ENCODE measurements around the gene COL17A1. TPM values are rescaled to one million over a fixed set of nuclear protein-coding genes. Genes with fewer than 3 reads are reported as not detected.

Gene COL17A1
- total RNA-seq, 4 donors from 2014 or later, result under 0.01 to 2.9 (median 0.98) TPM; not detected in 1

DNA sequence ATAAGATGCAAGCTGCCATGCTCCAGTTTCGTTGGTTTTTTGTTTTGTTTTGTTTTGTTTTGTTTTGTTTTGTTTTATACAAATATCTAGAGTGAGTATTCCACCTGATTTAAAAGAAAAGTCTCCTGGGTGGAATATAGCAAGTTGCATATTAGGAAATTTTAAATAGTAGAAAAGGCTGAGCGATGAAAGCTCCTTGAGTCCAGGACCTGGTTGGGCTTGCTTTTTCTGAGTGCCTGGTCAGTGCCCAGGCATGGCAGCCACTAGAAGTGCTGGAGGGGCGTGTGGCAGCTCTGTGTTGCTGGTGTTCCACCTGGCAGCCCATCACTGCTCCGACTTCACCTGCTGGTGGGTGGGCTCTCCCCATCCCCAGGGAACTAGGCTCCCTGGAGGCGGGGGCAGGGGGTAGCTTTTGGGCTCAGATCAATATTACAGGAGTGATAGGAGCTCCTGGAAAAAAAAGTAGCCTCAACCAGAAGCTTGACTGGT is 8.0 kb downstream of the COL17A1 start:
- Histone ChIP-seq H3K9me3 (no peaks in the 10 kb centered on the region), H3K36me3 (no peaks in the 10 kb centered on the region), H3K27me3 (no peaks in the 10 kb centered on the region), H3K27ac (no peak overlapping the region), H3K4me3 (no peak overlapping the region), H3K4me1 (no peaks in the 10 kb centered on the region)
- TF ChIP-seq, protein P1, sequence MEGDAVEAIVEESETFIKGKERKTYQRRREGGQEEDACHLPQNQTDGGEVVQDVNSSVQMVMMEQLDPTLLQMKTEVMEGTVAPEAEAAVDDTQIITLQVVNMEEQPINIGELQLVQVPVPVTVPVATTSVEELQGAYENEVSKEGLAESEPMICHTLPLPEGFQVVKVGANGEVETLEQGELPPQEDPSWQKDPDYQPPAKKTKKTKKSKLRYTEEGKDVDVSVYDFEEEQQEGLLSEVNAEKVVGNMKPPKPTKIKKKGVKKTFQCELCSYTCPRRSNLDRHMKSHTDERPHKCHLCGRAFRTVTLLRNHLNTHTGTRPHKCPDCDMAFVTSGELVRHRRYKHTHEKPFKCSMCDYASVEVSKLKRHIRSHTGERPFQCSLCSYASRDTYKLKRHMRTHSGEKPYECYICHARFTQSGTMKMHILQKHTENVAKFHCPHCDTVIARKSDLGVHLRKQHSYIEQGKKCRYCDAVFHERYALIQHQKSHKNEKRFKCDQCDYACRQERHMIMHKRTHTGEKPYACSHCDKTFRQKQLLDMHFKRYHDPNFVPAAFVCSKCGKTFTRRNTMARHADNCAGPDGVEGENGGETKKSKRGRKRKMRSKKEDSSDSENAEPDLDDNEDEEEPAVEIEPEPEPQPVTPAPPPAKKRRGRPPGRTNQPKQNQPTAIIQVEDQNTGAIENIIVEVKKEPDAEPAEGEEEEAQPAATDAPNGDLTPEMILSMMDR (IDR thresholded peaks at IDR 0.05), result no peak
- no peak for TF ChIP-seq POLR2A (IDR thresholded peaks at IDR 0.05)
- intact Hi-C loops (cut with DNase I; ENCODE audit: low total_unique reads), result no loop called here
- DNase-seq, result no peak

DNA sequence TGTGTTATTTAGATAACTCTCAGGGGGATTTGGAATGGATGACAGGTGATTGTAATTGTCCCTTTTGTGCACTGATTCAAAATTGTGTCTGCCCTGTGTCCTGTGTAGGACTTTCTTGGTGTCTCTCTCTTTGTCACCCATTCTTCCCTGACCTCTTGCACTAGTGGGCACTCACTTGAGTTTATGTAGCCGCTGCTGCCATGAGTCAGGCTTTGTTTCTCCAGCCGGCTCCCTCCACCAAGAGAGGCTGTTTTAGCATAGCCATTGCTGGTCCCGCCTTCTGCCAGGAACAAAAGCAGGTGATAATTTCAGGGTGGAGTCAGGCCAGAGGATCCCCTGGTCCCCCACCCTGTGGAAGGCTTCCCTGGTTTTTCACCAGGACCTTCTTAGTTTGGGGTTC is 8.4 kb downstream of the COL17A1 start:
- no peaks in the 10 kb centered on the region for H3K27me3 ChIP-seq
- no peaks in the 10 kb centered on the region for H3K9me3 ChIP-seq
- H3K4me3 ChIP-seq, result no peak overlapping the region
- no peaks in the 10 kb centered on the region for H3K36me3 ChIP-seq
- intact Hi-C loops (cut with DNase I; ENCODE audit: low total_unique reads), result no loop called here
- TF ChIP-seq, protein P1 (IDR thresholded peaks at IDR 0.05), result no peak
- no peak for TF ChIP-seq POLR2A (IDR thresholded peaks at IDR 0.05)
- no peak for DNase-seq
- no peak overlapping the region for H3K27ac ChIP-seq
- no peaks in the 10 kb centered on the region for H3K4me1 ChIP-seq

DNA sequence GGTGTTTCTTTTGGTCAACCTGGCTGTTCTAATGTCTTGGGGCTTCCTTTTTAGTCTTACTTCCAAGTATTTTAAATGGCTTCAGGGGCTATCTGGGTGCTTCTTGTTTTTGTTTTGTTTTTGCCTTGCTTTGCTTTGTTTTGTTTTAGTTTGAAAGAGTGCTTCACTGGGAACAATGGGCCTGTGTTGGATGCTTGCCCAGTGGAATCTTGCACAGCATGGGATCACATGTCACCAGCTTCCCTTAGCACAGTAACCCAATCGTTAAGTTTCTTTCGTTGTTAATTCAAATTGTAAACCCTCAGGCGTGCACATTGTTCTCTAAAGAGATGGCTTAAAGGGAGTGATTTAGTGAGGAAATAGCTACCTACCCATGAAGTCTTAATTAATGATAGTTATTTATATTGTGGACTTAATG is 8.9 kb downstream of the COL17A1 start:
- Histone ChIP-seq H3K4me1 (no peaks in the 10 kb centered on the region), H3K9me3 (no peaks in the 10 kb centered on the region), H3K36me3 (no peaks in the 10 kb centered on the region), H3K4me3 (no peak overlapping the region), H3K27ac (no peak overlapping the region), H3K27me3 (no peaks in the 10 kb centered on the region)
- peak in 1 of 2 donors; percentile 56 for DNase-seq
- TF ChIP-seq POLR2A (IDR thresholded peaks at IDR 0.05), result no peak
- TF ChIP-seq, protein P1 (IDR thresholded peaks at IDR 0.05), result no peak
- intact Hi-C loops (cut with DNase I; ENCODE audit: low total_unique reads), result no loop called here

DNA sequence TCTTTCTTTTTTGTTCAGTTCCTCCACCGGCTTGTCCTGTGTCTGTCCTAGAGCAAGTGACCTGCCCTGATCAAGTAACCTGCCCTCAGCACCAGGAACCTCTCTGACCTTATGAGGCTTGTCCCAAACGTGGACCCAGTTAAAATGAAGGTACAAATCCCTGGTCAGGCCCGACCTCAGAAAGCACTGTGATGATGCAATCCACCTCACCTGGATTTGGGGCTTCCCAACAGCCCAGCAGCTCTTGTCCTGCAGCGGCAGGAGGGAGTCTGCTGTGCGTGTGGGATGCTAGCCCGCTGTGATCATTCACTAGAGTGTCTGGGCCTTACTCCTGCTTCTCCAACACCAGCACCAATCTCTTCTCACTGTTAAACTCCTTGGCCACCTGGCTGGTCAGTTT is 11.2 kb downstream of the COL17A1 start:
- Histone ChIP-seq H3K36me3 (no peaks in the 10 kb centered on the region), H3K4me3 (no peak overlapping the region), H3K4me1 (no peaks in the 10 kb centered on the region), H3K27ac (no peak overlapping the region), H3K27me3 (no peaks in the 10 kb centered on the region), H3K9me3 (no peaks in the 10 kb centered on the region)
- DNase-seq, result no peak
- TF ChIP-seq, protein P1 (IDR thresholded peaks at IDR 0.05), result no peak
- TF ChIP-seq POLR2A (IDR thresholded peaks at IDR 0.05), result no peak
- intact Hi-C loops (cut with DNase I; ENCODE audit: low total_unique reads), result no loop called here

DNA sequence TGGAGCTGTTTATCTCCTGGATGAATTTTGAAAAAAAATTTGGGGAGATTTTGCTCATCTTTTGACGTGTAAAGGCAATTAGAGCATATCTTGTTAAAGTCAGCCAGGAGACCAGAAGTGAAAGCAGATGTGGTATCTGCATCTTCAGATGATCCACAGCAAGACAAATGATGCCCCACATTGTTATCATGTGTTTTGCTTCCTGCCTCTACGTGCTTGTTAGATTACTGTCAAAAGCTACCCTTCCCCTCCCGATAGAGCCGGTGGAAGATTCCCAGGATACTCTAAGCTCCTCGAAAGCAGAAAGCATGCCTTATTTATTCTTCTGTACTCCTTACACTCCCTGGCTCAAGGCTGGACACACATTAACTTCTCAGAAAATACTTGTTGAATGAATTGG is 12.9 kb downstream of the COL17A1 start:
- Histone ChIP-seq H3K4me1 (no peaks in the 10 kb centered on the region), H3K36me3 (no peaks in the 10 kb centered on the region), H3K4me3 (no peak overlapping the region), H3K27me3 (no peaks in the 10 kb centered on the region), H3K27ac (no peak overlapping the region), H3K9me3 (no peaks in the 10 kb centered on the region)
- no peak for DNase-seq
- intact Hi-C loops (cut with DNase I; ENCODE audit: low total_unique reads), result no loop called here
- TF ChIP-seq POLR2A (IDR thresholded peaks at IDR 0.05), result no peak
- TF ChIP-seq, protein P1 (IDR thresholded peaks at IDR 0.05), result no peak

Data from uterus (tissue), 4 donors.